Smooth muscle cell (in vitro differentiated cells): ENCODE results near the gene MFSD1. TPM values are rescaled to one million over a fixed set of nuclear protein-coding genes. Genes with fewer than 3 reads are reported as not detected.

Source experiments
- DNase-seq: peaks from one replicate; lab custom pipeline; 2025; ENCODE audit not compliant: unreplicated experiment; lab: John Stamatoyannopoulos, UW
- H2AFZ ChIP-seq: fragments of 200-600 bp; sonication (generic); 2 replicates; pipeline ENCODE4 v1.6.0; 2016; ENCODE audit warnings: antibody characterized with exemption, low read depth, mild to moderate bottlenecking
- H3F3A ChIP-seq: fragments of 200-600 bp; sonication (generic); 2 replicates; pipeline ENCODE4 v1.6.0; 2017; ENCODE audit warnings: antibody characterized with exemption, low read depth
- H3K27ac ChIP-seq: fragments of 200-600 bp; sonication (generic); 2 replicates; pipeline ENCODE4 v1.5.1; 2016; ENCODE audit warnings: low read depth, mild to moderate bottlenecking
- H3K27me3 ChIP-seq: fragments of 200-600 bp; sonication (generic); 2 replicates; pipeline ENCODE4 v1.6.1; 2016; ENCODE audit warnings: low read depth, mild to moderate bottlenecking
- H3K36me3 ChIP-seq: fragments of 200-600 bp; sonication (generic); 2 replicates; pipeline ENCODE4 v1.5.1; 2016; ENCODE audit warnings: low read depth
- H3K4me1 ChIP-seq: fragments of 200-600 bp; sonication (generic); 2 replicates; pipeline ENCODE4 v1.5.1; 2016; ENCODE audit warnings: low read depth
- H3K4me2 ChIP-seq: fragments of 200-600 bp; sonication (generic); 2 replicates; pipeline ENCODE4 v1.6.0; 2016; ENCODE audit warnings: mild to moderate bottlenecking
- H3K4me3 ChIP-seq: fragments of 200-600 bp; sonication (generic); 2 replicates; pipeline ENCODE4 v1.5.1; 2016; ENCODE audit warnings: mild to moderate bottlenecking
- H3K79me2 ChIP-seq: fragments of 200-600 bp; sonication (generic); 2 replicates; pipeline ENCODE4 v1.6.0; 2016; ENCODE audit warnings: low read depth, mild to moderate bottlenecking
- H3K9ac ChIP-seq: fragments of 200-600 bp; sonication (generic); 2 replicates; pipeline ENCODE4 v1.6.0; 2016; ENCODE audit warnings: low read depth
- H3K9me3 ChIP-seq: fragments of 200-600 bp; sonication (generic); replicated peaks from 2 replicates; pipeline ENCODE4 v1.5.1; 2016; ENCODE audit warnings: low read depth
- H4K20me1 ChIP-seq: fragments of 200-600 bp; sonication (generic); 2 replicates; pipeline ENCODE4 v1.6.0; 2016; ENCODE audit warnings: low read depth
- WGBS: methylation state at CpG from one replicate; pipeline ENCODE4 v1.1.7; 2016; ENCODE audit warnings: low lambda C conversion rate; 5-methylcytosine and 5-hydroxymethylcytosine counted together
- polyA plus RNA-seq: library from polyadenylated mRNA; unstranded; fragments of >200 nt; fragmentation: Nextera tagmentation; extraction: Ambion mirVana; gene quantifications from 2 replicates; pipeline ENCODE4 v1.2.1, GENCODE V29; 2016
- total RNA-seq: library from RNA; depleted of rRNA; stranded (reverse); fragments of >200 nt; gene quantifications from 2 replicates; pipeline ENCODE4 v1.2.3, GENCODE V29; 2014
- TF ChIP-seq, protein P1 (sequence below): fragments of 200-600 bp; sonication (generic); IDR thresholded peaks from 2 replicates; pipeline ENCODE4 v1.5.1; 2017; ENCODE audit warnings: borderline replicate concordance, mild to moderate bottlenecking, antibody characterized with exemption; ENCODE audit not compliant: insufficient read depth, poor library complexity, severe bottlenecking

Gene MFSD1
- total and polyA plus RNA-seq, 2 experiments from 2014 or later, result 64.7 to 95.0 TPM

DNA sequence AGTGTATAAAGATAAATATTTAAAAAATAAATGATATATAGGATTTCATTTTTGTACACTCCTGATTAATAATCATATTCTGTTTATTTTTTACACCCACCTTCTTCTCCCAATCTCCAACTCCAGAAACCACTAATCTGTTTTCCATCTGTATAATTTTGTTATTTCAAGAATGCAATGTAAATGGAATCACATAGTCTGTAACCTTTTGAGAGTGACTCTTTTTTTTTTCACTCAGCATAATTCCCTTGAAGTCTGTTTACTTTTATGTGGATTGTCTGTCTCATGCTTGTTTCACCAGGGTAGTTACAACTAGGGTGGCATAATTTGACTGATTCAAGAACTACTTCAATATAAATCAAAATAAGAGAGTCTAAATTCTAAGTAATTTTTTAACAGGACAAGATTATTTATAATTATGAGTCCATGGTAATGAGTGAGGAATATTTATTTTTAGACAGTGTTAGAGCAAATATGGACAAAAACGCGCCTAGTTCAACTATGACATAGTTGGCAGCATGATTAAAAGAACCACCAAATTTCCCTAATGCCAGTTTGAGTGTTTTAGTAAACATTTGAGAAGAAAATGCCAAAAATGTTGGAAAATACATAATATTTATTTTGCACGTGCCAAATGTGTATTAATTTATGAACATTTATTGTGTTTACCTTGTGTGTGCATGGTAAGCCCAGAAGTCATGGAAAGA, 19.4 kb upstream of the MFSD1 start:
- Histone ChIP-seq H4K20me1 (no peaks in the 10 kb centered on the region), H3K9ac (no peak overlapping the region), H3F3A (peaks cover 2% of the 10 kb centered on the region), H3K27ac (no peak overlapping the region), H3K36me3 (no peaks in the 10 kb centered on the region), H3K27me3 (no peaks in the 10 kb centered on the region), H3K79me2 (no peaks in the 10 kb centered on the region), H3K4me3 (no peak overlapping the region), H2AFZ (no peak overlapping the region), H3K4me1 (peaks cover 2% of the 10 kb centered on the region), H3K9me3 (no peaks in the 10 kb centered on the region), H3K4me2 (no peak overlapping the region)
- no peak for DNase-seq
- TF ChIP-seq, protein P1, sequence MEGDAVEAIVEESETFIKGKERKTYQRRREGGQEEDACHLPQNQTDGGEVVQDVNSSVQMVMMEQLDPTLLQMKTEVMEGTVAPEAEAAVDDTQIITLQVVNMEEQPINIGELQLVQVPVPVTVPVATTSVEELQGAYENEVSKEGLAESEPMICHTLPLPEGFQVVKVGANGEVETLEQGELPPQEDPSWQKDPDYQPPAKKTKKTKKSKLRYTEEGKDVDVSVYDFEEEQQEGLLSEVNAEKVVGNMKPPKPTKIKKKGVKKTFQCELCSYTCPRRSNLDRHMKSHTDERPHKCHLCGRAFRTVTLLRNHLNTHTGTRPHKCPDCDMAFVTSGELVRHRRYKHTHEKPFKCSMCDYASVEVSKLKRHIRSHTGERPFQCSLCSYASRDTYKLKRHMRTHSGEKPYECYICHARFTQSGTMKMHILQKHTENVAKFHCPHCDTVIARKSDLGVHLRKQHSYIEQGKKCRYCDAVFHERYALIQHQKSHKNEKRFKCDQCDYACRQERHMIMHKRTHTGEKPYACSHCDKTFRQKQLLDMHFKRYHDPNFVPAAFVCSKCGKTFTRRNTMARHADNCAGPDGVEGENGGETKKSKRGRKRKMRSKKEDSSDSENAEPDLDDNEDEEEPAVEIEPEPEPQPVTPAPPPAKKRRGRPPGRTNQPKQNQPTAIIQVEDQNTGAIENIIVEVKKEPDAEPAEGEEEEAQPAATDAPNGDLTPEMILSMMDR, result no peak
- 91% methylated on average over 3 of the region's 3 CpGs for WGBS

DNA sequence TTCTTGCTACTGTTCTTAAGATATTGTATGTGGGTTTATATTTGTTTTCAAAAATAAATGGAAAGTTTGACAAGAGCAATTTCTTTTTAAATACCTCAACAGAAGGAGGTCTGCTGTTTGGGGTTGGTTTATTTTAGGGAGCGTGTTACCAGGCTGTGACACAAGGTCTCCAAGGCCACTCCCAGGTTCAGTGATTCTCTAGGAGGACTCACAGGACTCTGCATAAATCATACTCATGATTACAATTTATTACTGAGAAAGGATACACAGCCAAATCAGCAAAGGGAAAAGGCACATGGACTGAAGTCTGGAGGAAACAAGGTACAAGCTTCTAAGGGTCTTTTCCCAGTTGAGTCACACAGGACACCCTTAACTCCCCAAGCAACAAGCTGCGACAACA, 18.8 kb upstream of the MFSD1 start:
- H3K4me2 ChIP-seq, result no peak overlapping the region
- DNase-seq, result no peak
- no peak overlapping the region for H3K9ac ChIP-seq
- H3K79me2 ChIP-seq, result no peaks in the 10 kb centered on the region
- no peaks in the 10 kb centered on the region for H4K20me1 ChIP-seq
- TF ChIP-seq, protein P1, result no peak
- no peak overlapping the region for H2AFZ ChIP-seq
- no peaks in the 10 kb centered on the region for H3K9me3 ChIP-seq
- WGBS, result 90% methylated on average over 2 of the region's 2 CpGs
- H3K27me3 ChIP-seq, result no peaks in the 10 kb centered on the region
- no peaks in the 10 kb centered on the region for H3F3A ChIP-seq
- no peaks in the 10 kb centered on the region for H3K4me1 ChIP-seq
- H3K27ac ChIP-seq, result no peak overlapping the region
- H3K36me3 ChIP-seq, result no peaks in the 10 kb centered on the region
- no peak overlapping the region for H3K4me3 ChIP-seq

DNA sequence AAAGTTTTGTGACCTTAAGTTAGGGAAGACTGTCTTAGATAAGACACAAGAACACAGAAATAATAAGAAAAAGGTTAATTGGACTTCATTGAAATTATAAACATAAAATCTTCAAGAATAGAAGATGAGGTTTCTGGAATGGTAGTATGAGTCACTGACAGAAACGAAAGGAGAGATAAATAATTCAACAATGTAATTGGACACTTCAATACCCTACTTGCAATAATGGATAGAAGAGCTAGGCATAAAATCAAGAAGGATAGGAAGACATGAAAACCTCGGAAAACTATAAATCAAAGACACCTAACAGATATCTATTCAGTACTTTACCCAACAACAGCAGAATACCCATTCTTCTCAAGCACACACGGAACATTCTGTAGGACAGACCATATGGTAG, 15.9 kb upstream of the MFSD1 start:
- Histone ChIP-seq H3K27me3 (no peaks in the 10 kb centered on the region), H3K4me3 (no peak overlapping the region), H3K79me2 (no peaks in the 10 kb centered on the region), H3K4me1 (no peaks in the 10 kb centered on the region), H3K36me3 (no peaks in the 10 kb centered on the region), H3F3A (no peaks in the 10 kb centered on the region), H3K9me3 (no peaks in the 10 kb centered on the region), H3K4me2 (no peak overlapping the region), H3K27ac (no peak overlapping the region), H4K20me1 (no peaks in the 10 kb centered on the region), H3K9ac (no peak overlapping the region), H2AFZ (no peak overlapping the region)
- TF ChIP-seq, protein P1, result no peak
- no peak for DNase-seq
- WGBS, result 82% methylated on average over 3 of the region's 3 CpGs

DNA sequence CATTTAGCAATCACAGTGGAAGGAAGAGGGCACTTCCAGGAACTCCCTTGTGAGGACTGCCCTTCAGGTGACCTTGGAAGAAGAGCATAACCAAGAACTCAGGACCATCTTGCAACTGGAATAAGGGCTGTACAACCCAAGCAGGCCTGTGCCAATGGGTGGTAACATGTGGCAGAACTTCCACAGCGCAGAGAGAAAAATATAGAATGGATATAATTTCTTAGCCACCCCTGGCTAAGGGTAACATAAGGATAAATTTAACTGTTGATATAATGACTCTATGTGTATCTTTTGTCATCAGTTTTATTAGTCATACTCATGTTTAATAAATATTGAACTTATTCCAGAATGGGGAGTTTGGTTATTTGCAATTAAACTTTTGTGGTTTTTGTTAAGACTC, 13.4 kb upstream of the MFSD1 start:
- DNase-seq, result no peak
- H3K27ac ChIP-seq, result no peak overlapping the region
- no peak overlapping the region for H3K4me2 ChIP-seq
- no peak overlapping the region for H2AFZ ChIP-seq
- no peaks in the 10 kb centered on the region for H4K20me1 ChIP-seq
- TF ChIP-seq, protein P1, result no peak
- no peaks in the 10 kb centered on the region for H3K4me1 ChIP-seq
- WGBS, result 100% methylated on average over 1 of the region's 1 CpG
- no peaks in the 10 kb centered on the region for H3K36me3 ChIP-seq
- no peaks in the 10 kb centered on the region for H3K9me3 ChIP-seq
- H3K79me2 ChIP-seq, result no peaks in the 10 kb centered on the region
- no peak overlapping the region for H3K4me3 ChIP-seq
- H3K27me3 ChIP-seq, result no peaks in the 10 kb centered on the region
- no peaks in the 10 kb centered on the region for H3F3A ChIP-seq
- no peak overlapping the region for H3K9ac ChIP-seq
